Measurements from ENCODE around the gene OR3A2. TPM values are rescaled to one million over a fixed set of nuclear protein-coding genes. Genes with fewer than 3 reads are reported as not detected.
"Not testable (repeated sequence)": the region's sequence is repeated elsewhere in the genome, so short reads cannot be mapped to it uniquely, and the experiment has no call there.

The OR3A2 gene
- 1 to 10 TPM; 2.3 to 2.5 TPM for total RNA-seq

GRCh38 chr17:3385869-3386816 lies at the start of gene OR3A2:
OR3A2 (minus strand) TSS chr17:3386308.
- CTCF ChIA-PET: no interaction called here
- H3K36me3 Mint-ChIP-seq: no peaks in the 10 kb centered on the region
- DNase-seq (peak; percentile 60), ATAC-seq (peak; percentile 93)
- H3K9me3 Mint-ChIP-seq (ENCODE audit: low read depth): no peaks in the 10 kb centered on the region
- H3K4me3 Mint-ChIP-seq: peak within 1 kb of the TSS; percentile 69
- peaks cover 12% of the 10 kb centered on the region for H3K27me3 Mint-ChIP-seq
- H3K4me1 Mint-ChIP-seq: peaks cover 4% of the 10 kb centered on the region
- H3K27ac Mint-ChIP-seq: peak within 1 kb of the TSS; percentile 67

- CTCF ChIA-PET: no interaction called here
- DNase-seq (no peak), ATAC-seq (no peak)
- H3K36me3 Mint-ChIP-seq: no peaks in the 10 kb centered on the region
- peaks cover 2% of the 10 kb centered on the region for H3K27me3 Mint-ChIP-seq
- no peaks in the 10 kb centered on the region for H3K4me1 Mint-ChIP-seq
- H3K9me3 Mint-ChIP-seq (ENCODE audit: low read depth): peaks cover 2% of the 10 kb centered on the region
- no peak within 1 kb of the TSS for H3K4me3 Mint-ChIP-seq
- H3K27ac Mint-ChIP-seq: no peak within 1 kb of the TSS
Measured at GRCh38 chr17:3433741-3434140, 47.6 kb upstream of the OR3A2 start, which contains the start of gene OR1E2. OR1E2 (minus strand) TSS chr17:3433841; CDS start chr17:3433841, 0 bp downstream.

GRCh38 chr17:3433215-3433614 lies 47.1 kb upstream of the OR3A2 start:
- H3K27me3 Mint-ChIP-seq; H3K9me3 Mint-ChIP-seq (ENCODE audit: low read depth); CTCF ChIA-PET; H3K4me1 Mint-ChIP-seq; ATAC-seq; H3K36me3 Mint-ChIP-seq; H3K27ac Mint-ChIP-seq; H3K4me3 Mint-ChIP-seq: not testable (repeated sequence)
- peak; percentile 47 for DNase-seq

GRCh38 chr17:3418222-3418621 lies 32.1 kb upstream of the OR3A2 start:
- Mint-ChIP-seq H3K4me1 (no peaks in the 10 kb centered on the region), H3K27me3 (peaks cover 17% of the 10 kb centered on the region), H3K36me3 (no peaks in the 10 kb centered on the region), H3K9me3 (ENCODE audit: low read depth) (no peaks in the 10 kb centered on the region), H3K4me3 (no peak overlapping the region), H3K27ac (no peak overlapping the region)
- CTCF ChIA-PET: no interaction called here
- ATAC-seq (no peak), DNase-seq (no peak)

GRCh38 chr17:3415610-3416009 lies 29.5 kb upstream of the OR3A2 start:
- H3K4me1 Mint-ChIP-seq: peaks cover 2% of the 10 kb centered on the region
- no peaks in the 10 kb centered on the region for H3K36me3 Mint-ChIP-seq
- CTCF ChIA-PET: no interaction called here
- DNase-seq (no peak), ATAC-seq (no peak)
- no peak overlapping the region for H3K4me3 Mint-ChIP-seq
- no peaks in the 10 kb centered on the region for H3K9me3 Mint-ChIP-seq (ENCODE audit: low read depth)
- no peak overlapping the region for H3K27ac Mint-ChIP-seq
- peaks cover 21% of the 10 kb centered on the region for H3K27me3 Mint-ChIP-seq

GRCh38 chr17:3412216-3412615 lies 26.1 kb upstream of the OR3A2 start:
- ATAC-seq; H3K4me1 Mint-ChIP-seq; H3K4me3 Mint-ChIP-seq; H3K27ac Mint-ChIP-seq; H3K36me3 Mint-ChIP-seq; DNase-seq; CTCF ChIA-PET; H3K9me3 Mint-ChIP-seq (ENCODE audit: low read depth): not testable (repeated sequence)
- H3K27me3 Mint-ChIP-seq: peaks cover 11% of the 10 kb centered on the region

- Mint-ChIP-seq H3K36me3 (no peaks in the 10 kb centered on the region), H3K4me1 (peaks cover 2% of the 10 kb centered on the region), H3K9me3 (ENCODE audit: low read depth) (peaks cover 8% of the 10 kb centered on the region), H3K27ac (no peak within 1 kb of the TSS), H3K27me3 (peaks cover 8% of the 10 kb centered on the region), H3K4me3 (no peak within 1 kb of the TSS)
- ATAC-seq (no peak), DNase-seq (no peak)
- CTCF ChIA-PET: no interaction called here
Measured at GRCh38 chr17:3411070-3411469, 25.0 kb upstream of the OR3A2 start, which contains the start of gene OR3A3. OR3A3 (plus strand) TSS chr17:3411370.

- ATAC-seq; H3K27me3 Mint-ChIP-seq; CTCF ChIA-PET; H3K4me1 Mint-ChIP-seq; H3K36me3 Mint-ChIP-seq; H3K9me3 Mint-ChIP-seq (ENCODE audit: low read depth); H3K4me3 Mint-ChIP-seq; H3K27ac Mint-ChIP-seq; DNase-seq: not testable (repeated sequence)
Measured at GRCh38 chr17:3403856-3404255, 17.7 kb upstream of the OR3A2 start.

- H3K4me1 Mint-ChIP-seq: no peaks in the 10 kb centered on the region
- DNase-seq: no peak
- no peaks in the 10 kb centered on the region for H3K36me3 Mint-ChIP-seq
- no peak for ATAC-seq
- H3K27me3 Mint-ChIP-seq: no peaks in the 10 kb centered on the region
- no peak overlapping the region for H3K4me3 Mint-ChIP-seq
- CTCF ChIA-PET: interaction anchor here (0.6 kb wide), 1 partner anchor 425 kb away, joined by 3 read pairs; no protein-coding TSS in a partner anchor
- H3K27ac Mint-ChIP-seq: no peak overlapping the region
- peaks cover 2% of the 10 kb centered on the region for H3K9me3 Mint-ChIP-seq (ENCODE audit: low read depth)
Measured at GRCh38 chr17:3401786-3402185, 15.7 kb upstream of the OR3A2 start.

GRCh38 chr17:3400055-3400454 lies 13.9 kb upstream of the OR3A2 start:
- CTCF ChIA-PET: no interaction called here
- no peak for ATAC-seq

GRCh38 chr17:3398310-3398709 lies 12.2 kb upstream of the OR3A2 start, which contains the start of gene OR1E1:
OR1E1 (minus strand) TSS chr17:3398410; CDS start chr17:3398410, 0 bp downstream.
- H3K9me3 Mint-ChIP-seq (ENCODE audit: low read depth): no peaks in the 10 kb centered on the region
- no peak within 1 kb of the TSS for H3K27ac Mint-ChIP-seq
- no peaks in the 10 kb centered on the region for H3K27me3 Mint-ChIP-seq
- DNase-seq (no peak), ATAC-seq (no peak)
- no peak within 1 kb of the TSS for H3K4me3 Mint-ChIP-seq
- H3K4me1 Mint-ChIP-seq: no peaks in the 10 kb centered on the region
- no peaks in the 10 kb centered on the region for H3K36me3 Mint-ChIP-seq
- CTCF ChIA-PET: no interaction called here

More at GRCh38 chr17:3400055-3400454, 13.9 kb upstream of the OR3A2 start:
- Mint-ChIP-seq H3K27me3 (no peaks in the 10 kb centered on the region), H3K27ac (no peak overlapping the region), H3K4me1 (no peaks in the 10 kb centered on the region), H3K4me3 (no peak overlapping the region), H3K9me3 (ENCODE audit: low read depth) (no peaks in the 10 kb centered on the region), H3K36me3 (no peaks in the 10 kb centered on the region)
- DNase-seq: no peak

GRCh38 chr17:3397801-3398200 lies 11.7 kb upstream of the OR3A2 start:
- H3K27ac Mint-ChIP-seq; H3K27me3 Mint-ChIP-seq; ATAC-seq; H3K36me3 Mint-ChIP-seq; H3K9me3 Mint-ChIP-seq (ENCODE audit: low read depth); H3K4me1 Mint-ChIP-seq; CTCF ChIA-PET; DNase-seq; H3K4me3 Mint-ChIP-seq: not testable (repeated sequence)

GRCh38 chr17:3389791-3390190 lies 3.7 kb upstream of the OR3A2 start:
- H3K36me3 Mint-ChIP-seq: no peaks in the 10 kb centered on the region
- no peak overlapping the region for H3K27ac Mint-ChIP-seq
- ATAC-seq (no peak), DNase-seq (no peak)
- no peak overlapping the region for H3K4me3 Mint-ChIP-seq
- CTCF ChIA-PET: no interaction called here
- peaks cover 4% of the 10 kb centered on the region for H3K4me1 Mint-ChIP-seq
- H3K9me3 Mint-ChIP-seq (ENCODE audit: low read depth): no peaks in the 10 kb centered on the region
- H3K27me3 Mint-ChIP-seq: peaks cover 14% of the 10 kb centered on the region

GRCh38 chr17:3381957-3382356 lies 4.2 kb downstream of the OR3A2 start:
- peaks cover 5% of the 10 kb centered on the region for H3K27me3 Mint-ChIP-seq
- H3K27ac Mint-ChIP-seq: no peak overlapping the region
- no peak for DNase-seq

More at GRCh38 chr17:3381957-3382356, 4.2 kb downstream of the OR3A2 start:
- CTCF ChIA-PET: no interaction called here
- Mint-ChIP-seq H3K4me3 (no peak overlapping the region), H3K36me3 (peaks cover 2% of the 10 kb centered on the region), H3K9me3 (ENCODE audit: low read depth) (peaks cover 1% of the 10 kb centered on the region), H3K4me1 (peaks cover 4% of the 10 kb centered on the region)
- no peak for ATAC-seq
